ENCODE data around the gene TRAP1.

- TF ChIP-seq POLR2AphosphoS5 (IDR thresholded peaks at IDR 0.05; ENCODE audit: borderline replicate concordance, low read depth, low read length): no peak
- TF ChIP-seq EZH2 (IDR thresholded peaks at IDR 0.05): no peak
Observed at GRCh38 chr16:3764409-3764808, 47.1 kb upstream of the TRAP1 start.
